A549 (cell line): ENCODE results near the gene GLB1L3. TPM values are rescaled to one million over a fixed set of nuclear protein-coding genes. Genes with fewer than 3 reads are reported as not detected.

Source experiments
- ATAC-seq, 2 experiments: fragments of 200-7000 bp in 1 of 2; fragments of >200 bp in 1 of 2; cut with Nextera tagmentation in 1 of 2; cut with Tn5 transposase in 1 of 2; 3 replicates each; pipeline versions ENCODE4 v1.8.0 to v1.9.1; 2018 to 2020; ENCODE audit warnings: mild to moderate bottlenecking in 1 of 2, moderate library complexity in 1 of 2
- CTCF ChIA-PET: fragments of 300-600 bp; sonication (Branson Sonifier 250); formaldehyde crosslinking; extraction: SDS; loops from one replicate; lab custom pipeline; 2021; ENCODE audit warnings: antibody characterized with exemption, inconsistent platforms; lab: Yijun Ruan, JAX
- POLR2A ChIA-PET: fragments of 350-600 bp; formaldehyde crosslinking; extraction: SDS; loops from one replicate; lab custom pipeline; 2021; ENCODE audit warnings: antibody characterized with exemption, inconsistent platforms; lab: Yijun Ruan, JAX
- DNase-seq, 2 experiments: peaks; one replicate each; pipeline versions ENCODE4 v3.0.0 to v3.0.0-alpha.2; 2011 to 2016; ENCODE audit warnings: low read depth in 1 of 2, low spot score in 1 of 2
- FAIRE-seq: peaks from 2 replicates; lab custom pipeline; 2011; peaks lifted over from hg19 to GRCh38; lab: Jason Lieb, UNC
- H3K27ac ChIP-seq, 2 experiments: fragments of >200 bp; sonication (Bioruptor Twin); formaldehyde crosslinking; 3 replicates each; pipeline ENCODE4 v1.5.1; 2016 to 2017
- H3K4me1 ChIP-seq: fragments of >200 bp; sonication (Bioruptor Twin); formaldehyde crosslinking; 3 replicates; pipeline ENCODE4 v1.6.1; 2016
- H3K4me2 ChIP-seq: fragments of >200 bp; sonication (Bioruptor Twin); formaldehyde crosslinking; 3 replicates; pipeline ENCODE4 v1.6.1; 2016
- H3K4me3 ChIP-seq: fragments of >200 bp; sonication (Bioruptor Twin); formaldehyde crosslinking; 3 replicates; pipeline ENCODE4 v1.5.1; 2016
- H3K9me3 ChIP-seq: fragments of >200 bp; sonication (Bioruptor Twin); formaldehyde crosslinking; 3 replicates; pipeline ENCODE4 v1.6.1; 2016
- ATOH8 ChIP-seq: fragments of 250-450 bp; sonication (Bioruptor Pico); IDR thresholded peaks from 2 replicates; pipeline ENCODE4 v1.5.0; 2020; ENCODE audit warnings: low read depth, mild to moderate bottlenecking, moderate library complexity
- CBX2 ChIP-seq: fragments of 200-600 bp; sonication (generic); IDR thresholded peaks from 2 replicates; pipeline ENCODE4 v1.6.1; 2016; ENCODE audit warnings: low read depth, mild to moderate bottlenecking, borderline replicate concordance
- CBX8 ChIP-seq: fragments of 200-600 bp; sonication (generic); IDR thresholded peaks from 2 replicates; pipeline ENCODE4 v1.6.1; 2016
- CEBPB ChIP-seq, 2 experiments: fragments of >200 bp in 1 of 2; sonication (Bioruptor Twin) in 1 of 2; formaldehyde crosslinking in 1 of 2; IDR thresholded peaks; 2 replicates each; pipeline ENCODE4 v1.6.1; 2012 to 2016
- CHD2 ChIP-seq: fragments of 150-350 bp; IDR thresholded peaks from 2 replicates; pipeline ENCODE4 v1.6.1; 2014; ENCODE audit warnings: low read length; ENCODE audit not compliant: partially characterized antibody
- CHD4 ChIP-seq: fragments of 200-600 bp; sonication (generic); IDR thresholded peaks from 2 replicates; pipeline ENCODE4 v1.6.1; 2016; ENCODE audit warnings: antibody characterized with exemption, mild to moderate bottlenecking, borderline replicate concordance
- CTCF ChIP-seq: fragments of >200 bp; sonication (Bioruptor Twin); formaldehyde crosslinking; IDR thresholded peaks from 3 replicates; pipeline ENCODE4 v1.5.1; 2016
- E2F6 ChIP-seq: IDR thresholded peaks from 2 replicates; pipeline ENCODE4 v1.6.1; 2012; ENCODE audit warnings: low read depth, borderline replicate concordance
- EHF ChIP-seq: fragments of 250-450 bp; sonication (Bioruptor Pico); IDR thresholded peaks from 2 replicates; pipeline ENCODE4 v1.5.0; 2020; ENCODE audit warnings: mild to moderate bottlenecking
- ELK1 ChIP-seq: fragments of 150-350 bp; IDR thresholded peaks from 2 replicates; pipeline ENCODE4 v1.6.1; 2014; ENCODE audit warnings: low read depth, mild to moderate bottlenecking, low read length
- EP300 ChIP-seq, 2 experiments: fragments of >200 bp; sonication (Bioruptor Twin); formaldehyde crosslinking; IDR thresholded peaks; 2 replicates in 1 of 2; 3 replicates in 1 of 2; pipeline ENCODE4 v1.6.1; 2016 to 2017
- FOSB ChIP-seq: fragments of 250-450 bp; sonication (Bioruptor Pico); IDR thresholded peaks from 2 replicates; pipeline ENCODE4 v1.5.0; 2020; ENCODE audit warnings: mild to moderate bottlenecking, moderate library complexity
- FOSL2 ChIP-seq, 2 experiments: fragments of 450-650 bp in 1 of 2; fragments of >200 bp in 1 of 2; sonication (Bioruptor Twin) in 1 of 2; formaldehyde crosslinking; IDR thresholded peaks; 2 replicates each; pipeline versions ENCODE4 v1.5.0 to v1.6.1; 2016 to 2020; ENCODE audit warnings: mild to moderate bottlenecking in 1 of 2, moderate library complexity in 1 of 2
- HDAC2 ChIP-seq: fragments of 200-600 bp; sonication (generic); IDR thresholded peaks from 2 replicates; pipeline ENCODE4 v1.6.1; 2016
- HEYL ChIP-seq: fragments of 250-450 bp; sonication (Bioruptor Pico); IDR thresholded peaks from 2 replicates; pipeline ENCODE4 v1.8.0; 2021; ENCODE audit warnings: mild to moderate bottlenecking, moderate library complexity
- HOXB13 ChIP-seq: fragments of 250-450 bp; sonication (Bioruptor Pico); IDR thresholded peaks from 2 replicates; pipeline ENCODE4 v1.5.0; 2020; ENCODE audit warnings: low read depth, mild to moderate bottlenecking, moderate library complexity
- HOXB5 ChIP-seq: fragments of 250-450 bp; sonication (Bioruptor Pico); IDR thresholded peaks from 2 replicates; pipeline ENCODE4 v1.5.0; 2020; ENCODE audit warnings: mild to moderate bottlenecking, moderate library complexity
- JUN ChIP-seq, 2 experiments: fragments of >200 bp; sonication (Bioruptor Twin); formaldehyde crosslinking; IDR thresholded peaks; 2 replicates in 1 of 2; 3 replicates in 1 of 2; pipeline ENCODE4 v1.6.1; 2016 to 2017
- JUNB ChIP-seq: fragments of >200 bp; sonication (Bioruptor Twin); formaldehyde crosslinking; IDR thresholded peaks from 2 replicates; pipeline ENCODE4 v1.6.1; 2016
- KDM5A ChIP-seq: fragments of 200-600 bp; sonication (generic); IDR thresholded peaks from 2 replicates; pipeline ENCODE4 v1.6.1; 2016; ENCODE audit warnings: antibody characterized with exemption, mild to moderate bottlenecking
- MAFK ChIP-seq: fragments of 450-650 bp; IDR thresholded peaks from 2 replicates; pipeline ENCODE4 v1.6.1; 2014; ENCODE audit not compliant: partially characterized antibody
- MAX ChIP-seq: IDR thresholded peaks from 2 replicates; pipeline ENCODE4 v1.6.1; 2012
- NFE2L2 ChIP-seq: fragments of 150-350 bp; conservative IDR thresholded peaks from 2 replicates; pipeline ENCODE4 v1.6.1; 2014; ENCODE audit warnings: low read length
- NR3C1 ChIP-seq: fragments of >200 bp; sonication (Bioruptor Twin); formaldehyde crosslinking; IDR thresholded peaks from 3 replicates; pipeline ENCODE4 v1.6.1; 2017
- POLR2A ChIP-seq: IDR thresholded peaks from 2 replicates; pipeline ENCODE4 v1.6.1; 2012; ENCODE audit warnings: mild to moderate bottlenecking, low read length
- POLR2AphosphoS2 ChIP-seq: conservative IDR thresholded peaks from 2 replicates; pipeline ENCODE4 v1.6.1; 2012; ENCODE audit warnings: low read length, improper control_type of control experiment, inconsistent platforms
- RFX5 ChIP-seq: fragments of 450-650 bp; IDR thresholded peaks from 2 replicates; pipeline ENCODE4 v1.7.1; 2014; ENCODE audit warnings: antibody characterized with exemption, mild to moderate bottlenecking, moderate library complexity
- RNF2 ChIP-seq: fragments of 200-600 bp; sonication (generic); IDR thresholded peaks from 2 replicates; pipeline ENCODE4 v1.6.1; 2016; ENCODE audit warnings: low read depth, mild to moderate bottlenecking, antibody characterized with exemption, moderate library complexity, borderline replicate concordance
- SMC3 ChIP-seq: fragments of >200 bp; sonication (Bioruptor Twin); formaldehyde crosslinking; IDR thresholded peaks from 3 replicates; pipeline ENCODE4 v1.6.1; 2018; ENCODE audit warnings: inconsistent platforms
- ZNF302 ChIP-seq: fragments of 250-450 bp; sonication (Bioruptor Pico); IDR thresholded peaks from 2 replicates; pipeline ENCODE4 v1.9.0; 2021; ENCODE audit warnings: inconsistent platforms, mild to moderate bottlenecking, moderate library complexity
- ZSCAN20 ChIP-seq: fragments of 250-450 bp; sonication (Bioruptor Pico); IDR thresholded peaks from 2 replicates; pipeline ENCODE4 v1.8.0; 2022; ENCODE audit warnings: mild to moderate bottlenecking, moderate library complexity
- WGBS: methylation state at CpG from one replicate; pipeline ENCODE4 v1.1.6; 2017; ENCODE audit errors: missing lambda C conversion rate; 5-methylcytosine and 5-hydroxymethylcytosine counted together
- polyA plus RNA-seq, 4 experiments: library from polyadenylated mRNA; depleted of rRNA in 3 of 4; stranded (reverse); fragments of >200 nt; fragmentation: RNase III in 1 of 4; extraction: RNeasy Plus Mini Kit Qiagen cat#74134 plus additional on column Dnase treatment in 1 of 4; gene quantifications; 2 replicates in 3 of 4; 3 replicates in 1 of 4; pipeline ENCODE4 v1.2.3, GENCODE V29; 2011 to 2017

Gene GLB1L3
- polyA plus RNA-seq, 2 of the 4 experiments (the other 2 are of a cell fraction), result not detected

GRCh38 chr11:134362192-134362901, 86.2 kb downstream of the GLB1L3 start:
- TF ChIP-seq MAFK, result no peak
- TF ChIP-seq ELK1, result no peak
- no peak for TF ChIP-seq SMC3
- TF ChIP-seq RNF2, result no peak
- no peak for TF ChIP-seq E2F6
- TF ChIP-seq EHF (CRISPR knock-in tag), result no peak
- TF ChIP-seq FOSL2 (IDR thresholded peaks at IDR 0.05), result no peak
- no peak for TF ChIP-seq FOSL2 (CRISPR knock-in tag; IDR thresholded peaks at IDR 0.05)
- no peak for TF ChIP-seq JUNB
- TF ChIP-seq CBX2, result no peak
- TF ChIP-seq NFE2L2, result no peak
- TF ChIP-seq CHD2, result no peak
- no peak for TF ChIP-seq EP300 (IDR thresholded peaks at IDR 0.05)
- Histone ChIP-seq H3K4me2 (no peak overlapping the region), H3K4me3 (no peak overlapping the region), H3K9me3 (no peaks in the 10 kb centered on the region), H3K4me1 (no peaks in the 10 kb centered on the region), H3K27ac (no peak overlapping the region)
- 83% methylated on average over 19 of the region's 32 CpGs for WGBS
- CTCF ChIA-PET, result interaction anchor here (0.9 kb wide), 1 partner anchor 364 kb away, joined by 3 read pairs; no protein-coding TSS in a partner anchor
- POLR2A ChIA-PET, result no interaction called here
- DNase-seq (no peak), FAIRE-seq (no peak), ATAC-seq (no peak)

- TF ChIP-seq POLR2A, result no peak
- TF ChIP-seq HDAC2, result no peak
- no peak for TF ChIP-seq POLR2AphosphoS2
- TF ChIP-seq RFX5, result no peak
- no peak for TF ChIP-seq ATOH8
- TF ChIP-seq ELK1, result no peak
- no peak for TF ChIP-seq CEBPB (IDR thresholded peaks at IDR 0.05)
- no peak for TF ChIP-seq CHD2
- no peak for TF ChIP-seq HOXB5 (CRISPR knock-in tag)
- no peak for TF ChIP-seq HOXB13 (CRISPR knock-in tag)
These were observed 87.0 kb downstream of the GLB1L3 start for GRCh38 chr11:134363161-134363560.

GRCh38 chr11:134363592-134363991, 87.4 kb downstream of the GLB1L3 start:
- CTCF ChIA-PET, result no interaction called here
- H3K4me2 ChIP-seq, result no peak overlapping the region
- no peaks in the 10 kb centered on the region for H3K4me1 ChIP-seq
- no peaks in the 10 kb centered on the region for H3K9me3 ChIP-seq
- POLR2A ChIA-PET, result no interaction called here
- no peak for TF ChIP-seq ZNF302
- no peak for TF ChIP-seq POLR2A
- no peak for TF ChIP-seq KDM5A
- TF ChIP-seq JUN (IDR thresholded peaks at IDR 0.05), result no peak
- no peak for TF ChIP-seq CTCF
- TF ChIP-seq HEYL (CRISPR knock-in tag), result no peak
- TF ChIP-seq CBX8, result no peak
- TF ChIP-seq FOSB (CRISPR knock-in tag), result no peak
- TF ChIP-seq CHD4, result no peak
- no peak for TF ChIP-seq ZSCAN20 (CRISPR knock-in tag)
- no peak for TF ChIP-seq HOXB13 (CRISPR knock-in tag)
- TF ChIP-seq MAX, result no peak
- no peak for TF ChIP-seq NR3C1
- WGBS, result 71% methylated on average over 7 of the region's 7 CpGs
- no peak for ATAC-seq
- FAIRE-seq, result no peak
- DNase-seq, result no peak
- no peak overlapping the region for H3K27ac ChIP-seq
- H3K4me3 ChIP-seq, result no peak overlapping the region

More at GRCh38 chr11:134363161-134363560, 87.0 kb downstream of the GLB1L3 start:
- FAIRE-seq (no peak), DNase-seq (no peak), ATAC-seq (no peak)
- ChIA-PET CTCF (interaction anchor here (0.9 kb wide), 1 partner anchor 363 kb away, joined by 3 read pairs; no protein-coding TSS in a partner anchor), POLR2A (no interaction called here)
- WGBS, result 69% methylated on average over 4 of the region's 9 CpGs
- Histone ChIP-seq H3K4me2 (no peak overlapping the region), H3K27ac (no peak overlapping the region), H3K9me3 (no peaks in the 10 kb centered on the region), H3K4me1 (no peaks in the 10 kb centered on the region), H3K4me3 (no peak overlapping the region)
